Keratinocyte (primary cell): ENCODE results near the gene KBTBD6.

Source experiments
- CTCF ChIP-seq, 3 experiments: IDR thresholded peaks in 1 of 3; conservative IDR thresholded peaks in 1 of 3; optimal IDR thresholded peaks in 1 of 3; 2 replicates in 2 of 3; 3 replicates in 1 of 3; pipeline versions ENCODE3 to v1.5.1; 2011; ENCODE audit warnings: low read length in 3 of 3, mild to moderate bottlenecking in 3 of 3, moderate library complexity in 2 of 3, control low read depth in 1 of 3, inconsistent platforms in 1 of 3; ENCODE audit not compliant: insufficient read depth in 2 of 3; ENCODE audit errors: extremely low read depth in 1 of 3
- EZH2 ChIP-seq: IDR thresholded peaks from one replicate; pipeline ENCODE4 v1.6.1; 2012; ENCODE audit warnings: inconsistent platforms, mild to moderate bottlenecking, low read length, moderate library complexity

- no peak for TF ChIP-seq CTCF (optimal IDR thresholded peaks at IDR 0.05 in 1 of 3, IDR thresholded peaks at IDR 0.05 in 1 of 3, conservative IDR thresholded peaks at IDR 0.05 in 1 of 3; ENCODE audit: extremely low read depth in 1 of 3, insufficient read depth in 2 of 3, low read length in 3 of 3)
- no peak for TF ChIP-seq EZH2
Measured at GRCh38 chr13:41179593-41180250, 47.1 kb upstream of the KBTBD6 start.
